Thoracic aorta (tissue), 2 donors: ENCODE results near the gene TP63. TPM values are rescaled to one million over a fixed set of nuclear protein-coding genes. Genes with fewer than 3 reads are reported as not detected.

Experiments used
- ATAC-seq: fragments of 150-250 bp; one replicate; pipeline ENCODE4 v1.8.0; 2017; ENCODE audit warnings: low read depth; ENCODE audit not compliant: insufficient number of reproducible peaks, low FRiP score
- DNase-seq: peaks from one replicate; pipeline ENCODE4 v3.0.0-alpha.2; 2020; ENCODE audit warnings: low spot score
- H3K27ac ChIP-seq, 2 donors: fragments of 200-600 bp; sonication (generic); 1 replicate in 1 of 2; 2 replicates in 1 of 2; pipeline ENCODE4 v1.5.1; 2016; ENCODE audit warnings: mild to moderate bottlenecking in 2 of 2, moderate library complexity in 2 of 2
- H3K27me3 ChIP-seq: fragments of 200-600 bp; sonication (generic); replicated peaks from 2 replicates; pipeline ENCODE4 v1.6.0; 2016; ENCODE audit warnings: mild to moderate bottlenecking; ENCODE audit not compliant: insufficient read depth
- H3K36me3 ChIP-seq: fragments of 200-600 bp; sonication (generic); one replicate; pipeline ENCODE4 v1.5.1; 2016
- H3K4me1 ChIP-seq, 2 donors: fragments of 200-600 bp; sonication (generic); 1 replicate in 1 of 2; 2 replicates in 1 of 2; pipeline versions ENCODE4 v1.5.1 to v1.6.0; 2016; ENCODE audit warnings: low read depth in 2 of 2, mild to moderate bottlenecking in 1 of 2; ENCODE audit not compliant: control insufficient read depth in 1 of 2
- H3K4me3 ChIP-seq: fragments of 200-600 bp; sonication (generic); 2 replicates; pipeline ENCODE4 v1.5.1; 2016; ENCODE audit warnings: mild to moderate bottlenecking
- H3K9me3 ChIP-seq: fragments of 200-600 bp; sonication (generic); 2 replicates; pipeline ENCODE4 v1.5.1; 2016
- CTCF ChIP-seq: fragments of 200-600 bp; sonication (generic); IDR thresholded peaks from one replicate; pipeline ENCODE4 v1.5.1; 2019; ENCODE audit warnings: antibody characterized with exemption
- total RNA-seq, 2 donors: library from RNA; depleted of rRNA; stranded (reverse); fragments of >200 nt; gene quantifications; one replicate each; pipeline versions ENCODE4 v1.1.0 to v1.2.3, GENCODE V29; 2016

The TP63 gene
- total RNA-seq, 2 donors from 2014 or later, result 0.14 to 0.42 TPM

DNA sequence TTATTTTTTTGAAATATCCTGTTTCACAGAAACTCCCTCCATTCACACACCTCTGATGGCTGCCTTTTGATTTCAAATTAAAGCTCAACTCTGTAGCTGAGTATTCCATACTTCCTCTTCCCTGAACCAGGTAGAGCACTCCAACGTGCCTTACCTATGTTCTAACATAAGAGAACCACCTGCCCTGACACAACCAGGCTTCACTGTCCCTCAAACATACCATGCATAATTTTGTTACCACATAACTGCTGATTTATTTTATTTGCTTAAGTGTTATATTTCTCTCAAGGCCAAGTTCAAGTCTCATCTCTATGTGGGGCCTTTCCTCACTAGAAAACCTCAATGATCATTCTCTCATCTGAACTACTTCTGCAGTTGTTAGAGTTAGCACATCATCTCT is 279.8 kb downstream of the TP63 start:
- ATAC-seq, result no peak
- Histone ChIP-seq H3K4me3 (no peak overlapping the region), H3K36me3 (no peaks in the 10 kb centered on the region), H3K27me3 (no peaks in the 10 kb centered on the region), H3K4me1 (no peaks in the 10 kb centered on the region), H3K9me3 (no peaks in the 10 kb centered on the region), H3K27ac (no peak overlapping the region)
- DNase-seq, result no peak
- no peak for TF ChIP-seq CTCF

DNA sequence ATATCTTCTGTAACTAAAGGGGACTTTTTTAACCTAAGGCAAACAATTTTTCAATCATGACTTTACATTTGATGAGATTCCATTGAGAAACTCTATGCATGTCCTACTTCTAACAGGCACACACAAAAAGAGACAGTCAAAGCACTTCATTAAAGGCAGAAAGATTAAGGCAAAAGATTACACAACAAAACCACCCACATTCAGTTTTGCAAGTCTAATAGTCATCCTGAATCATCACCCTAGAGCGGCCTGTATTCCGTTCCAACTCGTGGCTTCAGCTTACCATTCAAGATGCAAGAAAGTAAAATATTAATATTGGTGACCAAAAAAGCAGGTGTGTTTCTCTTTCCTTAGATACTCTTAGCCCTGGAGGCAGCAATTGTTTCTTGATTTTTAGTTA is 283.6 kb downstream of the TP63 start:
- Histone ChIP-seq H3K36me3 (no peaks in the 10 kb centered on the region), H3K27me3 (no peaks in the 10 kb centered on the region), H3K4me3 (no peak overlapping the region), H3K4me1 (no peaks in the 10 kb centered on the region), H3K27ac (no peak overlapping the region), H3K9me3 (no peaks in the 10 kb centered on the region)
- no peak for TF ChIP-seq CTCF
- ATAC-seq (no peak), DNase-seq (no peak)

- Histone ChIP-seq H3K9me3 (no peaks in the 10 kb centered on the region), H3K36me3 (no peaks in the 10 kb centered on the region), H3K27ac (no peak overlapping the region), H3K4me1 (no peaks in the 10 kb centered on the region), H3K4me3 (no peak overlapping the region), H3K27me3 (no peaks in the 10 kb centered on the region)
- no peak for DNase-seq
- no peak for TF ChIP-seq CTCF
- no peak for ATAC-seq
These were observed 290.6 kb downstream of the TP63 start for GRCh38 chr3:189921770-189922169.

GRCh38 chr3:189927975-189928895 is 297.0 kb downstream of the TP63 start:
- H3K4me1 ChIP-seq, result no peaks in the 10 kb centered on the region
- H3K27ac ChIP-seq, result no peak overlapping the region
- no peaks in the 10 kb centered on the region for H3K27me3 ChIP-seq
- ATAC-seq, result no peak
- DNase-seq, result no peak
- no peak overlapping the region for H3K4me3 ChIP-seq
- no peak for TF ChIP-seq CTCF
- H3K9me3 ChIP-seq, result no peaks in the 10 kb centered on the region
- no peaks in the 10 kb centered on the region for H3K36me3 ChIP-seq

- Histone ChIP-seq H3K4me3 (no peak overlapping the region), H3K4me1 (no peaks in the 10 kb centered on the region), H3K27ac (no peak overlapping the region), H3K27me3 (no peaks in the 10 kb centered on the region), H3K36me3 (no peaks in the 10 kb centered on the region), H3K9me3 (no peaks in the 10 kb centered on the region)
- TF ChIP-seq CTCF, result no peak
- no peak for ATAC-seq
- DNase-seq, result no peak
These were observed 305.2 kb downstream of the TP63 start for GRCh38 chr3:189936201-189936945.
